DOHH2 (cell line): Measurements from ENCODE around the gene BANK1.

Experiments used
- H3F3A ChIP-seq: fragments of 200-600 bp; sonication (generic), shearing (Covaris generic); 2 replicates; pipeline ENCODE4 v1.6.0; 2016; ENCODE audit warnings: antibody characterized with exemption, mild to moderate bottlenecking; ENCODE audit not compliant: control insufficient read depth, insufficient read depth
- H3K27ac ChIP-seq: fragments of 200-600 bp; sonication (generic); 2 replicates; pipeline ENCODE4 v1.5.1; 2014; ENCODE audit warnings: low read depth, mild to moderate bottlenecking, low read length, moderate library complexity
- H3K27me3 ChIP-seq: fragments of 200-600 bp; sonication (generic); 2 replicates; pipeline ENCODE4 v1.6.1; 2014; ENCODE audit warnings: mild to moderate bottlenecking, low read length, mixed read lengths; ENCODE audit not compliant: control insufficient read depth
- H3K36me3 ChIP-seq: fragments of 200-600 bp; sonication (generic); 2 replicates; pipeline ENCODE4 v1.6.1; 2014; ENCODE audit warnings: mild to moderate bottlenecking, low read length, moderate library complexity, mixed read lengths; ENCODE audit not compliant: control insufficient read depth
- H3K4me1 ChIP-seq: fragments of 200-600 bp; sonication (generic); 2 replicates; pipeline ENCODE4 v1.6.1; 2014; ENCODE audit warnings: mild to moderate bottlenecking, low read length, mixed read lengths; ENCODE audit not compliant: control insufficient read depth
- H3K4me2 ChIP-seq: fragments of 200-600 bp; sonication (generic); 2 replicates; pipeline ENCODE4 v1.6.0; 2014; ENCODE audit warnings: mild to moderate bottlenecking, low read length, moderate library complexity
- H3K4me3 ChIP-seq: fragments of 200-600 bp; sonication (generic); 2 replicates; pipeline ENCODE4 v1.5.1; 2014; ENCODE audit warnings: mild to moderate bottlenecking, low read length, mixed read lengths
- H3K79me2 ChIP-seq: fragments of 200-600 bp; sonication (generic); 2 replicates; pipeline ENCODE4 v1.6.1; 2014; ENCODE audit warnings: mild to moderate bottlenecking, low read length, mixed read lengths; ENCODE audit not compliant: control insufficient read depth
- H3K9me2 ChIP-seq: fragments of 200-600 bp; sonication (generic); replicated peaks from 2 replicates; pipeline ENCODE4 v1.6.1; 2014; ENCODE audit warnings: mild to moderate bottlenecking, low read length, mixed read lengths; ENCODE audit not compliant: control insufficient read depth
- H3K9me3 ChIP-seq: fragments of 200-600 bp; sonication (generic); 2 replicates; pipeline ENCODE4 v1.6.1; 2014; ENCODE audit warnings: antibody characterized with exemption, low read length, mixed read lengths; ENCODE audit not compliant: control insufficient read depth, insufficient read depth
- H4K20me1 ChIP-seq: fragments of 200-600 bp; sonication (generic); 2 replicates; pipeline ENCODE4 v1.6.0; 2014; ENCODE audit warnings: low read depth, mild to moderate bottlenecking, antibody characterized with exemption, low read length, moderate library complexity; ENCODE audit not compliant: control insufficient read depth, insufficient read depth
- EZH2phosphoT487 ChIP-seq: fragments of 200-600 bp; sonication (generic); IDR thresholded peaks from 2 replicates; pipeline ENCODE4 v1.6.1; 2017; ENCODE audit warnings: borderline replicate concordance, mild to moderate bottlenecking, antibody characterized with exemption, low read length, moderate library complexity, mixed read lengths
- TF ChIP-seq, protein P1 (sequence below): fragments of 200-600 bp; sonication (generic); IDR thresholded peaks from one replicate; pipeline ENCODE4 v1.5.1; 2014; ENCODE audit warnings: antibody characterized with exemption, mild to moderate bottlenecking, low read depth, low read length; ENCODE audit not compliant: poor library complexity, severe bottlenecking

The BANK1 gene

DNA sequence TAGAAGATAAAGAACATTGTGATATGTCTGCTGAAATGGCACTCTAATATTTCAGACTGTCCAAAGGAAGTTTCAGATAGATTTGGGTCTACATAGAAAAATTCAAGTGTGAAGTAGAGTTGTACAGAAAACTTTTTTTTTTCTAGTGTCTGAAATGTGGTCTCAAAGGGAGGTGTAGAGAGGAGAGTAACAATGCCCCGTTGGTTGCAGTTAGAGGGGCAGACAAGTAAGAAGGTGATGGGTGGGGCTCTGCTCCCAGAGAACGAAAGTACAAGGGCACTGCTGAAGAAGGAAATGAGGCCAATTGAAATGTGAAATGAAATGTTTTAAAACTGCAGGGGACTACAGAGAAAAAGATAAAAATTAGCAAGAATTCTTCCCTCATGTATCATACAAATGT is 177.8 kb downstream of the BANK1 start:
- no peaks in the 10 kb centered on the region for H3K4me1 ChIP-seq
- H4K20me1 ChIP-seq, result no peaks in the 10 kb centered on the region
- no peaks in the 10 kb centered on the region for H3K79me2 ChIP-seq
- H3F3A ChIP-seq, result no peaks in the 10 kb centered on the region
- H3K27ac ChIP-seq, result no peak overlapping the region
- H3K4me2 ChIP-seq, result no peak overlapping the region
- no peaks in the 10 kb centered on the region for H3K27me3 ChIP-seq
- H3K4me3 ChIP-seq, result no peak overlapping the region
- no peaks in the 10 kb centered on the region for H3K36me3 ChIP-seq
- no peaks in the 10 kb centered on the region for H3K9me2 ChIP-seq
- no peaks in the 10 kb centered on the region for H3K9me3 ChIP-seq
- no peak for TF ChIP-seq EZH2phosphoT487
- TF ChIP-seq, protein P1, sequence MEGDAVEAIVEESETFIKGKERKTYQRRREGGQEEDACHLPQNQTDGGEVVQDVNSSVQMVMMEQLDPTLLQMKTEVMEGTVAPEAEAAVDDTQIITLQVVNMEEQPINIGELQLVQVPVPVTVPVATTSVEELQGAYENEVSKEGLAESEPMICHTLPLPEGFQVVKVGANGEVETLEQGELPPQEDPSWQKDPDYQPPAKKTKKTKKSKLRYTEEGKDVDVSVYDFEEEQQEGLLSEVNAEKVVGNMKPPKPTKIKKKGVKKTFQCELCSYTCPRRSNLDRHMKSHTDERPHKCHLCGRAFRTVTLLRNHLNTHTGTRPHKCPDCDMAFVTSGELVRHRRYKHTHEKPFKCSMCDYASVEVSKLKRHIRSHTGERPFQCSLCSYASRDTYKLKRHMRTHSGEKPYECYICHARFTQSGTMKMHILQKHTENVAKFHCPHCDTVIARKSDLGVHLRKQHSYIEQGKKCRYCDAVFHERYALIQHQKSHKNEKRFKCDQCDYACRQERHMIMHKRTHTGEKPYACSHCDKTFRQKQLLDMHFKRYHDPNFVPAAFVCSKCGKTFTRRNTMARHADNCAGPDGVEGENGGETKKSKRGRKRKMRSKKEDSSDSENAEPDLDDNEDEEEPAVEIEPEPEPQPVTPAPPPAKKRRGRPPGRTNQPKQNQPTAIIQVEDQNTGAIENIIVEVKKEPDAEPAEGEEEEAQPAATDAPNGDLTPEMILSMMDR, result no peak

DNA sequence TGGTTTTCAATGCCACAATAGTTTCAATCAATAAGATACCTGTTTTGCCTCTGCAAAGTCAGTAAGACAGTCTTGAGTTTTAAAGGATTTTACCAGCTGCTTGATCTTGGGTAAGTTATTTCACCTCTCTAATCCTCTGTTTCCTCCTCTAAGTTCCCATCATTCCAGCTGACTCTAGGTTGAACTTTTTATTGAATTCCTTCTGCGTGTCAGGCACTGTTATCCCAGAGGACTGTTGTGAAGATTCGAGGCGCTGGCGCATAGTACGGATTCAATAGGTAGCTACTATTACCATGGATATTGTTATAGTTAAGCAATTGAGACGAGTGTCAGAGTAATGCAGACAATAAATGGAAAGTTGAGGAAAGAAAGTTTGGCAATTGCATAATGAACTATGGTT is 179.4 kb downstream of the BANK1 start:
- TF ChIP-seq EZH2phosphoT487, result no peak
- TF ChIP-seq, protein P1, result no peak
- Histone ChIP-seq H3K9me3 (no peaks in the 10 kb centered on the region), H3K36me3 (no peaks in the 10 kb centered on the region), H3K4me2 (no peak overlapping the region), H3K79me2 (no peaks in the 10 kb centered on the region), H3K27ac (no peak overlapping the region), H4K20me1 (no peaks in the 10 kb centered on the region), H3K9me2 (no peaks in the 10 kb centered on the region), H3F3A (no peaks in the 10 kb centered on the region), H3K4me1 (no peaks in the 10 kb centered on the region), H3K4me3 (no peak overlapping the region), H3K27me3 (no peaks in the 10 kb centered on the region)

DNA sequence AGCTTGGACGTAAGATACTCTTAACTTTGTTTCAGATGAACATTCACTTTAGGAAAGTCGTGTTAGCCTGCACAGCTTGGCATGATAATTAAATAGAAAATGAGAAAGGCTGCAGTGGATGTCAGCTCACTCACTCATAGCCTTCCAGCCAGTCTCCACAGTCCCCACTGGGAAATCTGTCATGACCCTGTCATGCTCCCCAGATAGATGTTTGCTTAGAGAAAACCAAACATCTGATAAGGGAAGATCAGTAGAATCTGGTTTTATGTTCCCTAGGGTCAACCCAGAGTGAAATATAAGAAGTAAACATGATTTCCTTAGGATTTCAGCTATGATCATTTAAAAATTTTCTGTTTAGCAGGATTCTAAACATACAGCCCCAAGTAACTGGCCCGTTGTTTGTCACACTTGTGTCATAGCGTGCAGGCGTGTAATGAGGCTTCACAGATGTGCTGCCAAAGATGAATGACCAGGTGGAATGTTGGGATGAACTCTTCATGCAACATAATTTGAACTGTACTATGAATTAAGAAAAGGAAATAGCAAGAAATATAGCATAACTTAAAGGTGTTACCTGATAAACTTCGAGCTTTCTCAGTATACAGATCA is 180.1 kb downstream of the BANK1 start:
- H3F3A ChIP-seq, result no peaks in the 10 kb centered on the region
- no peaks in the 10 kb centered on the region for H3K4me1 ChIP-seq
- no peaks in the 10 kb centered on the region for H3K36me3 ChIP-seq
- no peak for TF ChIP-seq EZH2phosphoT487
- TF ChIP-seq, protein P1, result no peak
- no peak overlapping the region for H3K27ac ChIP-seq
- H3K79me2 ChIP-seq, result no peaks in the 10 kb centered on the region
- H3K9me3 ChIP-seq, result no peaks in the 10 kb centered on the region
- H3K4me2 ChIP-seq, result no peak overlapping the region
- H3K4me3 ChIP-seq, result no peak overlapping the region
- H3K9me2 ChIP-seq, result no peaks in the 10 kb centered on the region
- H4K20me1 ChIP-seq, result no peaks in the 10 kb centered on the region
- no peaks in the 10 kb centered on the region for H3K27me3 ChIP-seq
